Body of pancreas (tissue), 4 donors: ENCODE results near the gene CRAT.

Source experiments
- POLR2A ChIP-seq, 3 donors: fragments of 450-650 bp; IDR thresholded peaks; one replicate each; pipeline ENCODE4 v1.6.1; 2016; ENCODE audit warnings: antibody characterized with exemption in 3 of 3, mild to moderate bottlenecking in 2 of 3
- TF ChIP-seq, protein P1 (sequence below), 7 experiments: fragments of 450-650 bp in 4 of 7; fragments of 200-600 bp in 3 of 7; sonication (generic) in 3 of 7; IDR thresholded peaks; one replicate each; pipeline ENCODE4 v1.5.1; 2016 to 2019; ENCODE audit warnings: antibody characterized with exemption in 7 of 7

DNA sequence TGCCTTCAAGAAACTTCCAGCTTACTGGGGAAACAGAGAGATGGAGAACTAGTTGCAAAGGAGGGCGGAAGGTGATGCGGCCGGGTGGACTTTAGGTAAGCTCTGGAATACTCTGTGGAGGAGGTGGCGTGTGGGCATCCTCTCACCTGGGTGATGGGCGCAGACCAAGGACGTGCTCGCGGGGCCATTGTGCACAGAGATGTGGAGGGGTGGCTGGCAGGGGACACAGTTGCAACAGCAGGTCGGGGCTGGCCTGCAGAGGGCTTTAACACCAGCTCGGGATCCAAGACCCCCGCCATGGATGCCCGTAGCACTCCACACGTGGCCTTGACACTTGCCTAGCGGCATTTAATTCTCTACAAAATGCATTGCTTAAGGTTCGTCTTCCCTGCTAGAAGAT is 40.9 kb upstream of the CRAT start:
- TF ChIP-seq POLR2A (IDR thresholded peaks at IDR 0.05): no peak
- TF ChIP-seq, protein P1, sequence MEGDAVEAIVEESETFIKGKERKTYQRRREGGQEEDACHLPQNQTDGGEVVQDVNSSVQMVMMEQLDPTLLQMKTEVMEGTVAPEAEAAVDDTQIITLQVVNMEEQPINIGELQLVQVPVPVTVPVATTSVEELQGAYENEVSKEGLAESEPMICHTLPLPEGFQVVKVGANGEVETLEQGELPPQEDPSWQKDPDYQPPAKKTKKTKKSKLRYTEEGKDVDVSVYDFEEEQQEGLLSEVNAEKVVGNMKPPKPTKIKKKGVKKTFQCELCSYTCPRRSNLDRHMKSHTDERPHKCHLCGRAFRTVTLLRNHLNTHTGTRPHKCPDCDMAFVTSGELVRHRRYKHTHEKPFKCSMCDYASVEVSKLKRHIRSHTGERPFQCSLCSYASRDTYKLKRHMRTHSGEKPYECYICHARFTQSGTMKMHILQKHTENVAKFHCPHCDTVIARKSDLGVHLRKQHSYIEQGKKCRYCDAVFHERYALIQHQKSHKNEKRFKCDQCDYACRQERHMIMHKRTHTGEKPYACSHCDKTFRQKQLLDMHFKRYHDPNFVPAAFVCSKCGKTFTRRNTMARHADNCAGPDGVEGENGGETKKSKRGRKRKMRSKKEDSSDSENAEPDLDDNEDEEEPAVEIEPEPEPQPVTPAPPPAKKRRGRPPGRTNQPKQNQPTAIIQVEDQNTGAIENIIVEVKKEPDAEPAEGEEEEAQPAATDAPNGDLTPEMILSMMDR (IDR thresholded peaks at IDR 0.05): no peak
